HG03139 (cell line): Measurements from ENCODE around the gene GUK1.
"Not testable (repeated sequence)": the region's sequence is repeated elsewhere in the genome, so short reads cannot be mapped to it uniquely, and the experiment has no call there.

Experiments
- ATAC-seq: cut with Tn5 transposase; IDR thresholded peaks from one replicate; pipeline ENCODE4 v1.9.1; 2021; ENCODE audit not compliant: unreplicated experiment

GUK1 gene

DNA sequence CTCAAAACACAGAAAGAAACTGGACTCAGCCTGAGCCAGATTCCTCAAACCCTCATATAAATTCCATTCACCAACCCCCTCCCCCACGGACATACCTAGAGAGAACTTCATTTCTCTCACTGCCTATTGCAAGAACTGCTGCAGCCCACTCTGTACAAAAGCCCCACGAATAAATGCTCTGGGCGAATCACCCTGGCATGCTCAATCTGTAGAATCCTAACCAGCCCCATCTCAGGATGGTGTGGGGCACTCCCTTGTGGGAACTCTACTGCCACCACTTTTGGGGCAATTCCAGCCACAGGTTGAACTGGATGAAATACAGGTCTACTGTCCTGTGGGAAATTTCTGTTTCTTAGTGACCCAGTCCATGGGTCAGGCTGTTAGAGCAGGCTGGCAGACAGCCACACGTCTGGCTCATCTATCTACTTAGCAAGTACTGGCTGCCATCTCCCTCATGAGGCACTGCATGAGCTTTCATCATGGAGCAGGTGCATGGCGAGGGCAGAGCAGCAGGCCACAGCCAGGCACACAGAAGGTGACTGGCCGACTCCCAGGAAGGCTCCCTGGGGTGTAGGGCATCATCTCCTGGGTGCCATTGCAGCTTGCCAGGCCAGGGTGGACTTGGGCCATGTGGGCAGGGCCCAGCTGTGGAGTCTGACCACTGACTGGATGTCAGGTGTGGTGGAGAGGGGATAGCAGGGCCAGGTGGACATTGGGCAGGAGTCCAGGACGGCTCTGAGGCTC, 35.4 kb upstream of the GUK1 start:
- ATAC-seq, result no peak

- no peak for ATAC-seq
Observed at GRCh38 chr1:228105270-228105995, 34.6 kb upstream of the GUK1 start.

DNA sequence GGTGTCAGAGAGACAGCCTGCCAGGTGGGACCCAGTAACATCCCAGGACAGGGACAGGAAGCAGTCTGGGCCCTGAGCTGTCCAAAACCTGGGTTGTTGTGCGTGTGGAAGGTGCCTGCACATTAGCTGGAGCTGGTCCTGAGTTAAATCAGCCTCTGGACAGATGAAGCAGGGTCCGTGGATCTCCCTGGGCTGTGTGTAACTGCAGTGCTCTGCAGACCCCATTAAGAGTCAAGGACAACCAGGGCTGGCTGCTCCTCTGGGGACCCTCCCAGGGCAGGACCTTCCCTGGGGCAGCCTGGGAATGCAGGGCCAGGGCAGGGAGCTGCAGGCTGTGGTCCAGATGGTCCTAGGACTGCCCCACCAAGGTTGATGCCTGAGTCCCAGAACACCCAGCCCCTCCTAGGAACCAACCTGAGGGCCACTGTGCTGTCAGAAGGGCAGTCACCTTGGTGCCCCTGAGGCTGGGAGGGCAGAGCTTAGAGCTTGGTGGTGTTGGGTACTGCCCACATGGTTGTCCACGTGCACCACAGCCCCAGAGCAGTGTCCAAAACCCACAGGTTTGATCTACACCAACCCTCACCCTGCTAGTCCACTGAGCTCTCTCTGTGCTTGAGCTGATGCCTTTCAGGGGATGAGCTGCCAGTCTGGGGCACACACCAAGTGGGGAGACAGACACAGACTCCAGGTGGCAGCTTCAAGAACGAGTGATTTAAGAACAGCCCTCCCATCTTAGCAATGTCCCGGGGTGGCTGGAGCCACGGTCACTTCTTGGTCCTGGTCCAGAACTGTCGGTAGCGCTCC, 33.9 kb upstream of the GUK1 start:
- no peak for ATAC-seq

DNA sequence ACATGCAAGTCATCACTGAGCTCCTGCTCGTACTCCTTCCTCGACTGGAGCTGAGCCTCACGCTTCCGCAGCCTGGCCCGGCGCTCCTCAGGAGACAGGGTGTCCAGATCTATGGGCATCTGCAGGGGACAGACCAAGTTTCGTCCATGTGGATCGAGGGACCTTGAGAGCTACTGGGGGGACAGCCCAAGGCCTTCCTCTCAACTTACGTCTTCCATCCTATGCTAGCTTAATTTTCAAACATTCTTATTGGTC, 33.4 kb upstream of the GUK1 start:
- ATAC-seq, result no peak

DNA sequence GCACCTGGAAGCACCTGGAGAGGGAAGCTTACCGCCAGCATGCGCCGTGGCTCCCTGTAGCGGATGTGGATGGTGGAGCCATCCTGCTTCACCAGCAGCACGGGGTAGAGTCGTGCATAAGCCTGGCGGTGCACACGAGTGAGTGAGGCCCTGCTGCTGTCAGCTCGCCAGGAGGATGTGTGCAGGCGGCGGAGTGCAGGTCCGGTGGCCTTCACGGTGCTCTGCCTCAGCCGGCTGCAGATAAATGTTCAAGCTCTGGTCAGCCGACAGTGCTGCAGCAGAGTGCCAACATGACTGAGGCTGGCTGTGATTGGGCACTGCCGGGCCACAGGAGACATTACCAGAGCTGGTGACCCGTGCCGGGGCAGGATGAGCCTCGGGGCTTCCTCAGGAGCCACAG, 32.4 kb upstream of the GUK1 start:
- ATAC-seq, result no peak

GRCh38 chr1:228108055-228108690, 31.9 kb upstream of the GUK1 start:
- ATAC-seq, result no peak

DNA sequence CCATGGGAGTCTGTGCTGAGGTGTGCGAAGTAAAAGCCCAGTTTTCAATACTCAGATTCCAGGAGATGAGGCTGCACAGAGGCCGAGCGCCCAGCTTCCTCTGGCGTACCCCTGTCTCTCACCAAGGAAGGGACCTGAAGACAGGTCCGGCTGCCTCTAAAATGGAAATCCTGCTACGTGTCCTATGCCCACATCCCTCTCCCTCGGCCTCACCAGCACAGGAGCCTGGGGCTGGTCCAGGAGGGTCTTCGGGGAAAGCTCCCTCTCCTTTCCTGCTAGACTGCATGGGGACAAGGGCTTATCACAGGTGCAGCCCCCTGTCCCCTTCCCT, 31.4 kb upstream of the GUK1 start:
- ATAC-seq, result no peak

DNA sequence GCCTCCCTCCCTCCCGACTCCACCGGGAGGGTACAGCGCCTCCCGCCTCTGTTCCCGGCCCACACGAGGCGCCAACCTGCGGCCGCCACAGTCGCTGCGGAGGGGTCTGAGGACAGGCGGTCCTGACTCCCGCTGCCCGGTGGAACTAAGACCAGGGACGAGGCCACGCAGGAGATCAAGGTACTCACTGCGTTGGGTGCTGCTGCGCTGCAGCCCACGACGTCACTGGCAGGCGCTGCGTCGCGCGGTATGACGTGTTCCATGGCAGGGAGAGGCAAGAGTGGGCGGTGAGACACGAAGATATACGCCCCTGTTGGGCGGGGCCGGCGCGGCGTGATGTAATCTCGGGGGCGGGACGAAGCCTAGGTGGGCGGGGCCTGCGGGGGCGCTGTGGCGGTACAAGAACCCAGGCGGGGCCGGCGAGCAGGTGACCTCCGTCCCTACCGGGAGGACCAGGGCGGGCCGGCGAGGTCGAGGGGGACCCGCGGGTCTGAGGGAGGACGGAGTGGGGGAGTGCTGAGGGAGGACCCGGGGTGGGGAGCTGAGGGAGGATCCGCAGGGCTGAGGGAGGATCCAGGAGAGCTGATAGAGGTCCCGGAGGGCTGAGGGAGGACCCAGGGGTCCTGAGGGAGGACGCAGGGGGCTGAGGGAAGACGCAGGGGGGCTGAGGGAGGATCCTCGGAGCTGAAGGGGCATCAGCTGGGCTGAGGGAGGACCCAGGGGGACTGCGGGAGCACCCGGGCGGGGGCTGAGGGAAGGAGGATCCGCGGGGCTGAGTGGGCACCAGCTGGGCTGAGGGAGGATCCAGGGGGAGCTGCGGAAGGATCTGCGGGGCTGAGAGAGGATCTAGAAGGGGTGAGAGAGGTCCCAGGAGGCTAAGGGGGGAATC, 30.8 kb upstream of the GUK1 start, which contains the start of gene MRPL55:
MRPL55 (minus strand) TSS at position 227 of the 889 bp plus-strand sequence. CDS start 1,039 bp downstream, outside the sequence.
- ATAC-seq, result peak; percentile 85

DNA sequence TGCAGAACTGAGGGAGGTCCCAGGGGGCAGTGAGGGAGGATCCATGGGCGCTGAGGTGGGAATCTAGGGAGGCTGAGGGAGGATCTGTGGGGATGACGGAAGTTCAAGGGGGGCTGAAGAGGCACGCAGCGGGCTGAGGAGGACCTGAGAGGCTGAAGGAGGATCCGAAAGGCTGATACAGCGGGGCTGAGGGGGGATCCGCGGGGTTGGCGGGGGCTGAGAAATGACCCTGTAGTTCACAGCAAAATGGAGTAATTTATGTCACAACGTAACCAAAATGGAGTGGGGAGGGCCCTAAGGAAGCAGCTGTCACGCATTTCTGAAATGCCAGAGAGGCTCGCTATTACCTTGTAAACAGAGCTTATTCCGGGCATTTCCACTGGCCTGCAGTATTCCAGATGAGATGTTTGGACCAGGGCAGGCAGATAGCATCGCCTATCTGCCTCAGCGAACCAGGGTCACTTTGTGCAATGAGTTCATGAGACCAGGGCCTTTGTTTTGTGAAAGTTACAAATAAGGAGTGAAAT, 30.1 kb upstream of the GUK1 start:
- ATAC-seq, result no peak

DNA sequence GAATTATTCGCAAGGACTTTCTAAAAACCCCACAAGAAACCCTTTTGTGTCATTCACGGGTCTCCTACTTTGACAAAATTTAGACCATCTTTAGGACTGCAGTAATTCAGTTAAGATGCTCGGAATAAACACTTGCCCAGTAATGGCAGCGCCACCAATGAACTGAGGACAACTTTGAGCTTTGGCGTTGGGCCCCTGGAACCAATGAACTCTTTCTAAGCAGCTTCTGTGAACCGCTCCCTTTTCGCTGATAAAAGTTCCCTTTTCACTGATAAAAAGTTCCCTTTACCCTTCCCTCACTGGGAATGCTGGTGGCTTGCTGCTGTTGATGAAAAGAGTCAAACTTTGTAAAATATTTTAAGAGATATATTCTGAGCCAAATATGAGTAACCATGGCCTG, 29.5 kb upstream of the GUK1 start:
- no peak for ATAC-seq

- not testable (repeated sequence) for ATAC-seq
Observed at GRCh38 chr1:228111315-228111714, 28.8 kb upstream of the GUK1 start.

- ATAC-seq, result no peak
Observed at GRCh38 chr1:228112167-228112566, 27.9 kb upstream of the GUK1 start.

- no peak for ATAC-seq
Observed at GRCh38 chr1:228112617-228113016, 27.5 kb upstream of the GUK1 start.

GRCh38 chr1:228114827-228115226, 25.3 kb upstream of the GUK1 start:
- no peak for ATAC-seq

- ATAC-seq, result no peak
Observed at GRCh38 chr1:228117335-228117734, 22.7 kb upstream of the GUK1 start.

- no peak for ATAC-seq
Observed at GRCh38 chr1:228118040-228118439, 22.0 kb upstream of the GUK1 start.

DNA sequence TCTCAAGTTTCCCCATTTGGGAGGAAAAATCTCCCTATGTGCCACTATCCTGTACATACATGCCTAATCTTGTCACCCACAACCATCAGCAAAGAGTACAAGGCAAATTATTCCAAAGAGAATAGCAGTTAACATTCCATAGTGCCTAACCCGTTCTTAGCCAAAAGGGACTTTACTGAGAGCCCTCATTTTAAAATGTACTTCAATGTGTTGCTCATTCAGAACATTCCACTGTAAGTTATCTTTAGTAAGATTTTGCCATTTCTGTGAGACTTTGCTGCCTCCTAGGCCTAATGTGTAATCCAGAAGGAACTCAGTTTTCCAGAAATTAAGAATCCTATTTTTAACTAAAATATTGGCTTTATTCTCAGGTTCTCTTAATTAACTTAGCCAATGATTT, 19.7 kb upstream of the GUK1 start:
- ATAC-seq, result no peak

GRCh38 chr1:228120857-228121489, 19.1 kb upstream of the GUK1 start:
- ATAC-seq, result no peak

- no peak for ATAC-seq
Observed at GRCh38 chr1:228122921-228123441, 17.1 kb upstream of the GUK1 start.

GRCh38 chr1:228123505-228123904, 16.6 kb upstream of the GUK1 start:
- ATAC-seq, result no peak
